HCT116 (cell line): Measurements from ENCODE around the gene BTF3L4. TPM values are rescaled to one million over a fixed set of nuclear protein-coding genes. Genes with fewer than 3 reads are reported as not detected.

Experiments
- ATAC-seq: fragments of 200-7000 bp; cut with Tn5 transposase; 2 replicates; pipeline ENCODE4 v1.9.1; 2020; ENCODE audit warnings: mild to moderate bottlenecking, moderate library complexity
- BruUV-seq: library from RNA; stranded (reverse); fragments of 400-500 nt; replicated peaks from 2 replicates; lab custom pipeline; 2021; lab: Mats Ljungman, UMichigan
- CTCF ChIA-PET: fragments of 300-600 bp; sonication (Branson Sonifier 250); formaldehyde crosslinking; loops from one replicate; lab custom pipeline; 2021; ENCODE audit warnings: antibody characterized with exemption; lab: Charles Lee
- POLR2A ChIA-PET: fragments of 300-600, 350-600 bp; sonication (Branson Sonifier 250); formaldehyde crosslinking; loops from one replicate; lab custom pipeline; 2021; ENCODE audit warnings: antibody characterized with exemption; lab: Charles Lee
- RAD21 ChIA-PET, 2 experiments: fragments of 300-600 bp; sonication (Branson Sonifier 250); formaldehyde crosslinking; loops; one replicate each; lab custom pipeline; 2023; ENCODE audit warnings: low total read pairs in 2 of 2; ENCODE audit not compliant: uncharacterized antibody in 2 of 2, unreplicated experiment in 2 of 2, low non-redundant PET in 1 of 2; lab: Charles Lee
- DNase-seq: peaks from one replicate; pipeline ENCODE4 v3.0.0-alpha.2; 2010; ENCODE audit warnings: low read depth, low spot score
- H2AFZ ChIP-seq: fragments of 200-600 bp; shearing (Covaris generic), sonication (generic); 2 replicates; pipeline ENCODE4 v1.6.1; 2017; ENCODE audit warnings: low read depth, mixed run types, mixed read lengths, antibody characterized with exemption, low read length; ENCODE audit not compliant: poor library complexity, severe bottlenecking
- H3K27ac ChIP-seq: 2 replicates; pipeline ENCODE4 v1.5.1; 2012; ENCODE audit warnings: low read depth, low read length
- H3K27me3 ChIP-seq: fragments of 200-600 bp; sonication (generic); 2 replicates; pipeline ENCODE4 v1.6.1; 2016; ENCODE audit warnings: mixed run types, low read length, mixed read lengths; ENCODE audit not compliant: insufficient read depth
- H3K36me3 ChIP-seq, 2 experiments: fragments of 200-500 bp in 1 of 2; fragments of 200-600 bp in 1 of 2; sonication (Bioruptor generic) in 1 of 2; sonication (generic) in 1 of 2; 2 replicates each; pipeline versions ENCODE4 v1.5.1 to v1.6.1; 2014 to 2016; ENCODE audit warnings: low read length in 2 of 2, inconsistent platforms in 1 of 2, mixed read lengths in 1 of 2, mixed run types in 1 of 2; ENCODE audit not compliant: insufficient read depth in 2 of 2, control insufficient read depth in 1 of 2
- H3K4me1 ChIP-seq, 2 experiments: fragments of 200-600 bp in 1 of 2; sonication (generic) in 1 of 2; 2 replicates each; pipeline versions ENCODE4 v1.5.1 to v1.6.1; 2012 to 2017; ENCODE audit warnings: low read length in 2 of 2, inconsistent platforms in 1 of 2, mild to moderate bottlenecking in 1 of 2, mixed read lengths in 1 of 2, mixed run types in 1 of 2, moderate library complexity in 1 of 2; ENCODE audit not compliant: insufficient read depth in 2 of 2, control insufficient read depth in 1 of 2
- H3K4me2 ChIP-seq: fragments of 200-600 bp; sonication (generic); 2 replicates; pipeline ENCODE4 v1.6.1; 2017; ENCODE audit warnings: mixed run types, low read length, mixed read lengths
- H3K4me3 ChIP-seq, 2 experiments: fragments of 200-600 bp in 1 of 2; sonication (generic) in 1 of 2; replicated peaks in 1 of 2; 2 replicates each; pipeline ENCODE4 v1.5.1; 2011 to 2016; ENCODE audit warnings: low read length in 2 of 2, control low read depth in 1 of 2, low read depth in 1 of 2, mild to moderate bottlenecking in 1 of 2, mixed read lengths in 1 of 2, mixed run types in 1 of 2
- H3K79me2 ChIP-seq: fragments of 200-600 bp; sonication (generic); 2 replicates; pipeline ENCODE4 v1.6.1; 2017; ENCODE audit warnings: mild to moderate bottlenecking, mixed run types, low read length, moderate library complexity, mixed read lengths; ENCODE audit not compliant: insufficient read depth
- H3K9ac ChIP-seq: fragments of 200-600 bp; sonication (generic); 2 replicates; pipeline ENCODE4 v1.6.1; 2016; ENCODE audit warnings: low read length, mixed read lengths
- H3K9me2 ChIP-seq: fragments of 200-600 bp; sonication (generic), shearing (Covaris generic); 2 replicates; pipeline ENCODE4 v1.6.1; 2017; ENCODE audit warnings: mixed run types, mild to moderate bottlenecking, moderate library complexity; ENCODE audit not compliant: insufficient read depth
- H3K9me3 ChIP-seq, 2 experiments: fragments of 200-500 bp in 1 of 2; fragments of 200-600 bp in 1 of 2; sonication (Bioruptor generic) in 1 of 2; sonication (generic) in 1 of 2; 2 replicates each; pipeline ENCODE4 v1.6.1; 2014 to 2017; ENCODE audit warnings: low read length in 2 of 2, mixed read lengths in 2 of 2, inconsistent platforms in 1 of 2, low read depth in 1 of 2, mild to moderate bottlenecking in 1 of 2, mixed run types in 1 of 2, moderate library complexity in 1 of 2; ENCODE audit not compliant: control insufficient read depth in 1 of 2, insufficient read depth in 1 of 2
- H4K20me1 ChIP-seq: fragments of 200-600 bp; sonication (generic), shearing (Covaris generic); 2 replicates; pipeline ENCODE4 v1.6.1; 2017; ENCODE audit warnings: mixed run types, mild to moderate bottlenecking, moderate library complexity; ENCODE audit not compliant: insufficient read depth
- CEBPB ChIP-seq: IDR thresholded peaks from 2 replicates; pipeline ENCODE4 v1.6.1; 2012; ENCODE audit warnings: low read depth
- EGR1 ChIP-seq: IDR thresholded peaks from 2 replicates; pipeline ENCODE4 v1.6.1; 2012; ENCODE audit warnings: low read depth
- EZH2 ChIP-seq: fragments of 200-600 bp; sonication (generic); IDR thresholded peaks from 2 replicates; pipeline ENCODE4 v1.6.1; 2017; ENCODE audit warnings: antibody characterized with exemption, mixed run types
- SP1 ChIP-seq: IDR thresholded peaks from 2 replicates; pipeline ENCODE4 v1.6.1; 2012; ENCODE audit warnings: low read depth
- ZNF274 ChIP-seq: fragments of 200-500 bp; sonication (Bioruptor generic); IDR thresholded peaks from 2 replicates; pipeline ENCODE4 v1.6.1; 2014; ENCODE audit warnings: mild to moderate bottlenecking, low read depth, low read length, inconsistent platforms
- intact Hi-C: fragments of 100-400 bp; cut with micrococcal nuclease; formaldehyde crosslinking; loops from 2 replicates; pipeline ENCODE4 v1.10.0; 2022
- total RNA-seq: library from RNA; stranded (reverse); gene quantifications from one replicate; pipeline ENCODE4 v1.2.1, GENCODE V29; 2021; ENCODE audit not compliant: unreplicated experiment
- TF ChIP-seq, protein P1 (sequence below): IDR thresholded peaks from 2 replicates; pipeline ENCODE4 v1.6.1; 2012; ENCODE audit warnings: low read depth
- TF ChIP-seq, protein P2 (sequence below), 3 experiments: fragments of 200-600 bp in 1 of 3; sonication (generic) in 1 of 3; IDR thresholded peaks in 2 of 3; conservative IDR thresholded peaks in 1 of 3; 2 replicates each; pipeline ENCODE4 v1.5.1; 2012 to 2017; ENCODE audit warnings: low read depth in 2 of 3, low read length in 2 of 3, antibody characterized with exemption in 1 of 3, borderline replicate concordance in 1 of 3, control low read depth in 1 of 3, mild to moderate bottlenecking in 1 of 3, mixed read lengths in 1 of 3, mixed run types in 1 of 3, moderate library complexity in 1 of 3; ENCODE audit not compliant: insufficient read depth in 1 of 3

The BTF3L4 gene
- total RNA-seq, 1 experiment from 2014 or later: 56.6 TPM

- Histone ChIP-seq H3K9me3 (no peaks in the 10 kb centered on the region), H2AFZ (no peak overlapping the region), H3K36me3 (no peaks in the 10 kb centered on the region), H4K20me1 (no peaks in the 10 kb centered on the region), H3K27me3 (no peaks in the 10 kb centered on the region), H3K9me2 (no peaks in the 10 kb centered on the region), H3K79me2 (no peaks in the 10 kb centered on the region), H3K27ac (no peak overlapping the region), H3K4me2 (no peak overlapping the region), H3K9ac (no peak overlapping the region), H3K4me3 (no peak overlapping the region), H3K4me1 (no peaks in the 10 kb centered on the region)
- POLR2A ChIA-PET: no interaction called here
- intact Hi-C loops: no loop called here
- TF ChIP-seq SP1 (no peak), EGR1 (no peak), EZH2 (no peak), ZNF274 (no peak), CEBPB (no peak)
- TF ChIP-seq, protein P1, sequence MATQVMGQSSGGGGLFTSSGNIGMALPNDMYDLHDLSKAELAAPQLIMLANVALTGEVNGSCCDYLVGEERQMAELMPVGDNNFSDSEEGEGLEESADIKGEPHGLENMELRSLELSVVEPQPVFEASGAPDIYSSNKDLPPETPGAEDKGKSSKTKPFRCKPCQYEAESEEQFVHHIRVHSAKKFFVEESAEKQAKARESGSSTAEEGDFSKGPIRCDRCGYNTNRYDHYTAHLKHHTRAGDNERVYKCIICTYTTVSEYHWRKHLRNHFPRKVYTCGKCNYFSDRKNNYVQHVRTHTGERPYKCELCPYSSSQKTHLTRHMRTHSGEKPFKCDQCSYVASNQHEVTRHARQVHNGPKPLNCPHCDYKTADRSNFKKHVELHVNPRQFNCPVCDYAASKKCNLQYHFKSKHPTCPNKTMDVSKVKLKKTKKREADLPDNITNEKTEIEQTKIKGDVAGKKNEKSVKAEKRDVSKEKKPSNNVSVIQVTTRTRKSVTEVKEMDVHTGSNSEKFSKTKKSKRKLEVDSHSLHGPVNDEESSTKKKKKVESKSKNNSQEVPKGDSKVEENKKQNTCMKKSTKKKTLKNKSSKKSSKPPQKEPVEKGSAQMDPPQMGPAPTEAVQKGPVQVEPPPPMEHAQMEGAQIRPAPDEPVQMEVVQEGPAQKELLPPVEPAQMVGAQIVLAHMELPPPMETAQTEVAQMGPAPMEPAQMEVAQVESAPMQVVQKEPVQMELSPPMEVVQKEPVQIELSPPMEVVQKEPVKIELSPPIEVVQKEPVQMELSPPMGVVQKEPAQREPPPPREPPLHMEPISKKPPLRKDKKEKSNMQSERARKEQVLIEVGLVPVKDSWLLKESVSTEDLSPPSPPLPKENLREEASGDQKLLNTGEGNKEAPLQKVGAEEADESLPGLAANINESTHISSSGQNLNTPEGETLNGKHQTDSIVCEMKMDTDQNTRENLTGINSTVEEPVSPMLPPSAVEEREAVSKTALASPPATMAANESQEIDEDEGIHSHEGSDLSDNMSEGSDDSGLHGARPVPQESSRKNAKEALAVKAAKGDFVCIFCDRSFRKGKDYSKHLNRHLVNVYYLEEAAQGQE: no peak
- TF ChIP-seq, protein P2, sequence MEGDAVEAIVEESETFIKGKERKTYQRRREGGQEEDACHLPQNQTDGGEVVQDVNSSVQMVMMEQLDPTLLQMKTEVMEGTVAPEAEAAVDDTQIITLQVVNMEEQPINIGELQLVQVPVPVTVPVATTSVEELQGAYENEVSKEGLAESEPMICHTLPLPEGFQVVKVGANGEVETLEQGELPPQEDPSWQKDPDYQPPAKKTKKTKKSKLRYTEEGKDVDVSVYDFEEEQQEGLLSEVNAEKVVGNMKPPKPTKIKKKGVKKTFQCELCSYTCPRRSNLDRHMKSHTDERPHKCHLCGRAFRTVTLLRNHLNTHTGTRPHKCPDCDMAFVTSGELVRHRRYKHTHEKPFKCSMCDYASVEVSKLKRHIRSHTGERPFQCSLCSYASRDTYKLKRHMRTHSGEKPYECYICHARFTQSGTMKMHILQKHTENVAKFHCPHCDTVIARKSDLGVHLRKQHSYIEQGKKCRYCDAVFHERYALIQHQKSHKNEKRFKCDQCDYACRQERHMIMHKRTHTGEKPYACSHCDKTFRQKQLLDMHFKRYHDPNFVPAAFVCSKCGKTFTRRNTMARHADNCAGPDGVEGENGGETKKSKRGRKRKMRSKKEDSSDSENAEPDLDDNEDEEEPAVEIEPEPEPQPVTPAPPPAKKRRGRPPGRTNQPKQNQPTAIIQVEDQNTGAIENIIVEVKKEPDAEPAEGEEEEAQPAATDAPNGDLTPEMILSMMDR (IDR thresholded peaks at IDR 0.05 in 2 of 3, conservative IDR thresholded peaks at IDR 0.05 in 1 of 3; ENCODE audit: borderline replicate concordance in 1 of 3, insufficient read depth in 1 of 3, low read depth in 2 of 3, low read length in 2 of 3): no peak
- no peak for ATAC-seq
- BruUV-seq: no TSS peak
- no peak for DNase-seq
- CTCF ChIA-PET: no interaction called here
- RAD21 ChIA-PET: interaction anchor here in 1 of 2 experiments (0.7 kb wide), 1 partner anchor 100 kb away, joined by 3 read pairs; no protein-coding TSS in a partner anchor
These were observed 67.5 kb downstream of the BTF3L4 start for GRCh38 chr1:52123622-52124021.
